CD4-positive, alpha-beta T cell treated with Interferon gamma for 1 hour (primary cell): ENCODE measurements around the gene NECTIN2.
A peak's percentile ranks its signal among the peaks of the same experiment; 100 is the strongest.
"Not testable (repeated sequence)": the region's sequence is repeated elsewhere in the genome, so short reads cannot be mapped to it uniquely, and the experiment has no call there.

ENCODE experiments used
- DNase-seq: peaks from one replicate; pipeline ENCODE4 v3.0.0-alpha.2; 2020

NECTIN2 gene

DNA sequence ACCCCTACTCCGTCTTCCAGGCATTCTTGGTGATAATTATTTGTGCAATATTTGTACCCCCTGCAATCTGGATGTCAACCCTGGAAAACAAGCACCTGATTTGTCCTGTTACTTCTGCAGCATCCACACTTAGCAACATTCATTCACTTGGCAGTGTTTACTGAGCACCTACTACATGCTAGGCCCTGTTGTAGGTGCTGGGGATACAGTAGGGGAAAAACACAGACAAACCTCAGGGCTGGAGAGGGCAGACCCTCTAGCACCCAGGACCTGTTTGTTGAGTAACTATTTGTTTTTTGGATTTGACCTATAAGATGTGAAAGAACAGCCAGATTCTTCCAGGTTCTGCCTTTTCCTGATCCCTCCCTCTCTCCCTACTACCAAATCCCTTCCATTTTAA lies 9.5 kb downstream of the NECTIN2 start:
- no peak for DNase-seq

GRCh38 chr19:44856421-44857083 lies 10.5 kb downstream of the NECTIN2 start:
- DNase-seq, result no peak

- DNase-seq, result no peak
Observed at GRCh38 chr19:44857837-44858236, 11.7 kb downstream of the NECTIN2 start.

DNA sequence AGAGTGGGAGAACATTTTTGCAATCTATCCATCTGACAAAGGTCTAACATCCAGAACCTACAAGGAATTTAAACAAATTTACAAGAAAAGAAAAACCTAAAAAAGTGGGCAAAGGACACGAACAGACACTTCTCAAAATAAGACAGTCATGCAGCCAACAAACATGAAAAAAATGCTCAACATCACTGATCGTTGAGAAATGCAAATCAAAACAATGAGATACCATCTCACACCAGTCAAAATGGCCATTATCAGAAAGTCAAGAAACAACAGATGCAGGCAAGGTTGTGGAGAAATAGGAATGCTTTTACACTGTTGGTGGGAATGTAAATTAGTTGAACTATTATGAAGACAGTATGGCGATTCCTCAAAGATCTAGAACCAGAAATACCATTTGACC lies 15.5 kb downstream of the NECTIN2 start:
- not testable (repeated sequence) for DNase-seq

- no peak for DNase-seq
Observed at GRCh38 chr19:44863990-44864389, 17.9 kb downstream of the NECTIN2 start.

DNA sequence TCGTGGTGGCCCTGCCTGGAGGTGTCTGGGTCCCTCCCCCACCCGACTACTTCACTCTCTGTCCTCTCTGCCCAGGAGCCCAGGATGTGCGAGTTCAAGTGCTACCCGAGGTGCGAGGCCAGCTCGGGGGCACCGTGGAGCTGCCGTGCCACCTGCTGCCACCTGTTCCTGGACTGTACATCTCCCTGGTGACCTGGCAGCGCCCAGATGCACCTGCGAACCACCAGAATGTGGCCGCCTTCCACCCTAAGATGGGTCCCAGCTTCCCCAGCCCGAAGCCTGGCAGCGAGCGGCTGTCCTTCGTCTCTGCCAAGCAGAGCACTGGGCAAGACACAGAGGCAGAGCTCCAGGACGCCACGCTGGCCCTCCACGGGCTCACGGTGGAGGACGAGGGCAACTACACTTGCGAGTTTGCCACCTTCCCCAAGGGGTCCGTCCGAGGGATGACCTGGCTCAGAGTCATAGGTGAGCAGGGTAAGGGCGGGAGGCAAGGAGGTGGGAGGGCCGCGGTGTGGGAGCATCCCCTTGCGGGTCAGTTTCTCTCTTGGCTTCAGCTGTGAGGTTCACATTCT lies 19.2 kb downstream of the NECTIN2 start:
- no peak for DNase-seq

GRCh38 chr19:44866664-44867063 lies 20.6 kb downstream of the NECTIN2 start:
- DNase-seq, result no peak

DNA sequence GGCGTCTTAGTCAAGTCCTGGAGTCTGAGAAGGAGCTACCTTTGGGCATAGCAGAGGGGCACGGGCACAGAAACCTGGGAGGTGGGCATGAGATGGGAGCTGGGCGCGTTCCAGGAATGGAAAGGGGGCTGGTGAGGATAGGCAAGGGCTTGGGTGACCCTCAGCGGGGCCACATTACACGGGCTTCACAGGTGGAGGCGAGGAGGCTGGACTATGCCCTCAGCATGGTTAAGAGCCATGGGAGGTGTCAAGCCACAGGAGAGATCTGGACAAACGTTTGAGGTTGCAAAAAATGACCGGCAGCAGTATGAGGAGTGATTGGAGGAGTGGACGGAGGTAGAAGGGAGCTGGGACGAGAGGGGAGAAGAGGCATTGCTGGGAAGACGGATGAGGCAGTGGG lies 21.5 kb downstream of the NECTIN2 start:
- DNase-seq, result no peak

GRCh38 chr19:44869733-44870470 lies 23.8 kb downstream of the NECTIN2 start:
- DNase-seq, result peak; percentile 33

GRCh38 chr19:44871809-44872208 lies 25.7 kb downstream of the NECTIN2 start:
- no peak for DNase-seq

DNA sequence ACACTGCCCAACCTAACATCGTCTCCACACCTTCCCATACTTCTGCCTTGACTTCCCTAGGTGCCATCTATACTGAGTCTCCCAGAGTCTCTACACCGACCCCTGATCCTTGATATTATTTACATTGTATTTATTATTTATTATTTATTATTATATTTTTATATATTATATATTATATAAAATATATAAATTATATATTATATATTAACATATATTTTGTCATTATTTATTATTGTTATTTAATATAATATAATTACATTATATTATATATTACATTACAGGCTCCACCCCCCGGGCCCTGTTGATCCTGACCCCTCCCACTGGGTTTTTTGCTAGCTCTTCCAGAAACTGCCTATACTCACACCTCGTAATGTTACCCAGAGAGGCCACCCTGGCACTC lies 26.6 kb downstream of the NECTIN2 start:
- no peak for DNase-seq

- no peak for DNase-seq
Observed at GRCh38 chr19:44874317-44874716, 28.2 kb downstream of the NECTIN2 start.

GRCh38 chr19:44875666-44876451 lies 29.8 kb downstream of the NECTIN2 start:
- no peak for DNase-seq

- DNase-seq, result no peak
Observed at GRCh38 chr19:44876930-44877535, 30.9 kb downstream of the NECTIN2 start.

- no peak for DNase-seq
Observed at GRCh38 chr19:44878120-44878865, 32.2 kb downstream of the NECTIN2 start.

DNA sequence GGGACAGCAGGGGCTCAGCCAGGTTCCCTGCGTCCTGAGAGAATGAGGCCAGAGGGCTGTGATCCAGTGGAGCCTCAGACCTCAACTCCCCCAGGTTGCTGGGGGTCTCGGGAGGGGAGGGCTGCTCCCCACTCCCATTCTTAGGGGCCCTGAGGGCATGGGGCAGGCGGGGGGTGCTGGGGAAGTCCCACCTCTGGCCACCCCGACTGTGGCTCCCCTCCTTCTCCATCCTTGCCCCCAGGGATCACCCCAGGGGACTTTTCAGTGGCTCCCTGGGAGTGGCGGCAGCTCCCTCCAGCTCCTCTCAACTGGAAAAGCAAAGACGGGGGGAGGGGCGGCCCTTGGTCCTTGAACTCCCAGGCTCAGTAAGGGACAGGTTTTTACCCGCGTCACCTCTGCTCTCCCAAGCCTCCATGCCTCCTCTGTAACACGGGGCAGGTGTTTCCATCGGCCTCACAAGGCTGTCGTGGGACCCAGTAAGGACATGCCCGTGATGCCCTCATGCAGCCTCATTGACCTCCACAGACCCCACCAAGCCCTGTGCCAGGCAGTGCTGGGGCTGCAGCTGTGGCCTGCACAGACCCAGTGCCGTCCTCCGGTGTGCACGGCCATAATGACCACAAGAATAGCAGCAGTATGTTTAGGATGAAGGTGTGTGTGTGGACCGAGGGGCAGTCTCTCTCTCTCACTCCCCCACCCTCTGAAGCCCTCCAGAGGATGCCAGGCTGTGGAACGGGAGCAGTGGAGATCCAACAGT lies 33.4 kb downstream of the NECTIN2 start:
- DNase-seq, result no peak

- no peak for DNase-seq
Observed at GRCh38 chr19:44882063-44882462, 36.0 kb downstream of the NECTIN2 start.

DNA sequence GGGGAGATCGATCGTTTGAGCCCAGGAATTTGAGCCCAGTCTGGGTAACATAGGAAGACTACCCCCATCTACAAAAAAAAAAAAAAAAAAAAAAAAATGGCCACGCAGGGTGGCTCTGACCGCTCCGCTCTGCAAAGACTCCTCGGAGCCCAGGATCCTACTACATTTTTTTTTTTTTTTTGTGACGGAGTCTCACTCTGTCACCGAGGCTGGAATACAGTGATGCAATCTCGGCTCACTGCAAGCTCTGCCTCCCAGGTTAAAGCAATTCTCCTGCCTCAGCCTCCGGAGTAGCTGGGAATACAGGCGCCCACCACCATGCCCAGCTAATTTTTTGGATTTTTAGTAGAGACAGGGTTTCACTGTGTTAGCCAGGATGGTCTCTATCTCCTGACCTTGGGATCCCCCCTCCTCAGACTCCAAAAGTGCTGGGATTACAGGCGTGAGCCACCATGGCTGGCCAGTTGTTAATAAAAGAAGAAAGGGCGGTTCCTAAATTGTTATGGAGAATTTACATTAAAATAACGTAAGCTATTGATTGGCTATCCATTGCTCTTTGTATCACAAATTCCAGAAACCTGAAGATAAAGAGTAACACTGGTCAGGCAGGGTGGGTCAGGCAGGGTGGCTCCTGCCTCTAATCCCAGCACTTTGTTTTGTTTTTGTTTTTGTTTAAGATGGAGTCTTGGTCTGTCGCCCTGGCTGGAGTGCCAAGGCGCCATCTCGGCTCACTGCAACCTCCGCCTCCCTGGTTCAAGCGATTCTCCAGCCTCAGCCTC lies 36.7 kb downstream of the NECTIN2 start:
- not testable (repeated sequence) for DNase-seq

GRCh38 chr19:44883922-44884321 lies 37.8 kb downstream of the NECTIN2 start:
- DNase-seq, result no peak

- DNase-seq, result no peak
Observed at GRCh38 chr19:44884566-44884965, 38.5 kb downstream of the NECTIN2 start.

DNA sequence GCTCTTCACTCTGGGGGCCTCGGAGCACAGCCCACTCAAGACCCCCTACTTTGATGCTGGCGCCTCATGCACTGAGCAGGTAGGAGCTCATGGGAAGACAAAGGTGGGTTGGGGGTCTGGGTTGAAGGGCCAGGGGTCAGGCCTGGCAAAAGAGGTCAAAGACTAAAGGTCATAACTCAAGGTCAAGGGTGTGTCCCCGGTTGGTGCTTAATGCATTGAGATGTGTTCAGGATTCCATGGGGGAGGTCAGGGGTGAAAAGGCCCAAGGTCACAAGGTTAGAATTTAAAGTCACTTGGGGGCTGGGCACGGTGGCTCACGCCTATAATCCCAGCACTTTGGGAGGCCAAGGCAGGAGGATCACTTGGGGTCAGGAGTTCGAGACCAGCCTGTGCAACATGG lies 40.0 kb downstream of the NECTIN2 start:
- no peak for DNase-seq
